H1 (cell line): ENCODE results near the gene GGN.

Experiments used
- BCL11A ChIP-seq, 2 experiments: IDR thresholded peaks; one replicate each; pipeline ENCODE4 v1.6.1; 2011; ENCODE audit warnings: low read depth in 2 of 2, low read length in 2 of 2, mild to moderate bottlenecking in 2 of 2
- CBX8 ChIP-seq: fragments of 300-800, 300-1000 bp; sonication (generic); IDR thresholded peaks from 2 replicates; pipeline ENCODE4 v1.7.1; 2016; ENCODE audit warnings: low read depth, low read length, borderline replicate concordance
- CHD1 ChIP-seq: IDR thresholded peaks from 2 replicates; pipeline ENCODE4 v1.6.1; 2012; ENCODE audit warnings: low read depth, low read length, improper control_type of control experiment
- EP300 ChIP-seq, 2 experiments: IDR thresholded peaks; 1 replicate in 1 of 2; 2 replicates in 1 of 2; pipeline ENCODE4 v1.6.1; 2011 to 2012; ENCODE audit warnings: low read depth in 2 of 2, low read length in 2 of 2, mild to moderate bottlenecking in 2 of 2, borderline replicate concordance in 1 of 2, inconsistent platforms in 1 of 2, moderate library complexity in 1 of 2
- EZH2 ChIP-seq: fragments of 200-600 bp; sonication (generic); IDR thresholded peaks from 2 replicates; pipeline ENCODE4 v1.7.1; 2012; ENCODE audit warnings: low read depth, mild to moderate bottlenecking, moderate library complexity, low read length, inconsistent platforms; ENCODE audit not compliant: severe bottlenecking
- KDM4A ChIP-seq: IDR thresholded peaks from one replicate; pipeline ENCODE4 v1.7.1; 2012; ENCODE audit warnings: low read depth, mild to moderate bottlenecking, moderate library complexity, low read length, inconsistent platforms; ENCODE audit not compliant: severe bottlenecking
- POLR2A ChIP-seq, 2 experiments: IDR thresholded peaks; 1 replicate in 1 of 2; 2 replicates in 1 of 2; pipeline ENCODE4 v1.6.1; 2011; ENCODE audit warnings: low read depth in 2 of 2, low read length in 2 of 2, mild to moderate bottlenecking in 2 of 2; ENCODE audit errors: control extremely low read depth in 1 of 2
- RFX5 ChIP-seq: IDR thresholded peaks from 2 replicates; pipeline ENCODE4 v1.6.1; 2011; ENCODE audit warnings: low read depth, low read length, improper control_type of control experiment, borderline replicate concordance
- TAF1 ChIP-seq: IDR thresholded peaks from 2 replicates; pipeline ENCODE4 v1.6.1; 2011; ENCODE audit warnings: mild to moderate bottlenecking, low read depth, low read length
- TF ChIP-seq, protein P1 (sequence below), 3 experiments: IDR thresholded peaks; 1 replicate in 2 of 3; 2 replicates in 1 of 3; pipeline versions ENCODE4 v1.5.1 to v1.6.1; 2011; ENCODE audit warnings: low read length in 3 of 3, mild to moderate bottlenecking in 3 of 3, inconsistent platforms in 2 of 3, low read depth in 1 of 3, moderate library complexity in 1 of 3; ENCODE audit not compliant: insufficient read depth in 1 of 3; ENCODE audit errors: control extremely low read depth in 1 of 3

DNA sequence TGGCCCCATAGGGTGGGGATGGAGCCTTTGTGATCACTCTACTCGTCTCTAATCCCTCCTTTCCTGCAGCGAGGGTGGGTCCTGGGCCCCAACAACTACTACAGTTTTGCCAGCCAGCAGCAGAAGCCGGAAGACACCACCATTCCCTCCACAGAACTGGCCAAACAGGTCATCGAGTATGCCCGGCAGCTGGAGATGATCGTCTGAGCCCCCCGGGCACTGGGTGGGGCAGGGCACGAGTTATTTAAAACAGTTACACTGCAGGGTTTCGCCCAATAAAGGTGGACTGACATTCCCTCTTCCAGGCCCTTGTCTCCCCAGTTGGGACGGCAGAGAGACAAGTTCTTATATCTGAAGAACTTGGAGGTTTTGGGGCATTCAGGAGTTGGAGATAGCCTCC is 4.7 kb downstream of the GGN start:
- TF ChIP-seq, protein P1, sequence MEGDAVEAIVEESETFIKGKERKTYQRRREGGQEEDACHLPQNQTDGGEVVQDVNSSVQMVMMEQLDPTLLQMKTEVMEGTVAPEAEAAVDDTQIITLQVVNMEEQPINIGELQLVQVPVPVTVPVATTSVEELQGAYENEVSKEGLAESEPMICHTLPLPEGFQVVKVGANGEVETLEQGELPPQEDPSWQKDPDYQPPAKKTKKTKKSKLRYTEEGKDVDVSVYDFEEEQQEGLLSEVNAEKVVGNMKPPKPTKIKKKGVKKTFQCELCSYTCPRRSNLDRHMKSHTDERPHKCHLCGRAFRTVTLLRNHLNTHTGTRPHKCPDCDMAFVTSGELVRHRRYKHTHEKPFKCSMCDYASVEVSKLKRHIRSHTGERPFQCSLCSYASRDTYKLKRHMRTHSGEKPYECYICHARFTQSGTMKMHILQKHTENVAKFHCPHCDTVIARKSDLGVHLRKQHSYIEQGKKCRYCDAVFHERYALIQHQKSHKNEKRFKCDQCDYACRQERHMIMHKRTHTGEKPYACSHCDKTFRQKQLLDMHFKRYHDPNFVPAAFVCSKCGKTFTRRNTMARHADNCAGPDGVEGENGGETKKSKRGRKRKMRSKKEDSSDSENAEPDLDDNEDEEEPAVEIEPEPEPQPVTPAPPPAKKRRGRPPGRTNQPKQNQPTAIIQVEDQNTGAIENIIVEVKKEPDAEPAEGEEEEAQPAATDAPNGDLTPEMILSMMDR (IDR thresholded peaks at IDR 0.05; ENCODE audit: control extremely low read depth in 1 of 3, insufficient read depth in 1 of 3, low read depth in 1 of 3, low read length in 3 of 3) = no peak
- no peak for TF ChIP-seq KDM4A
- no peak for TF ChIP-seq EP300 (IDR thresholded peaks at IDR 0.05; ENCODE audit: borderline replicate concordance in 1 of 2, low read depth in 2 of 2, low read length in 2 of 2)
- TF ChIP-seq RFX5 = no peak
- no peak for TF ChIP-seq POLR2A (IDR thresholded peaks at IDR 0.05; ENCODE audit: control extremely low read depth in 1 of 2, low read depth in 2 of 2, low read length in 2 of 2)
- TF ChIP-seq CHD1 = no peak
- TF ChIP-seq EZH2 = no peak
- no peak for TF ChIP-seq TAF1
- no peak for TF ChIP-seq BCL11A (IDR thresholded peaks at IDR 0.05; ENCODE audit: low read depth in 2 of 2, low read length in 2 of 2)
- TF ChIP-seq CBX8 = no peak
